ENCODE results near the gene IQSEC1. TPM values are rescaled to one million over a fixed set of nuclear protein-coding genes. Genes with fewer than 3 reads are reported as not detected.

IQSEC1 gene
- total and polyA plus RNA-seq, 2 of the 8 experiments (the other 6 are each of a cell fraction or from before 2014, with no cell fraction given), result 6.8 to 28.8 TPM

DNA sequence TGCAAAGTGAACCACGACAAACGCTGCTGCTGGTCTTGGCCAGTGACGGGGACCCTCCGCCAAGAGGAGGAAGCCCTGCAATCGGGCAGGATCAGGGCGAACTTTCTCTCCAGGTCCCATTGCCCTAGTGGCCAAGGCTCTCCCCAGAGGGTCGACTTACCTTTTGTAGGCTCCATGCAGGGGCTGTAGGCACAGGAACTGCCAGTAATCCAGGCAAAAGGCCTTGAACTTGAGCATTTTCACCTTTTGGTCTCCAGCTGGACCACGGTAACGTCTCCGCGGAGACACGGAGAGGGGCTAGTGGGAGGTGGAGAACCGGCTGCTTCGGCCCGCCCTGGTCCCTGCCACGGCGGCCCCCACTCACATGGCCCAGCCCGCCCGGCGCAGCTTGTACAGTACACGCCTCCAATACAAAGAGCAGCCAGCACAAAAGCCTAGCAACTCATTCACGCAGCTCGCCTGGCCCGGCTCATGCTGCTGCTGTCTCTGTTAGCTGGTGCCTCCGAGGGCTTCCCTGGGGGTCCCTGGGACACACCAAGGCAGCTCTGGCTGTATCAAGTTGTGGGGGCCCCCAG lies 31.0 kb downstream of the IQSEC1 start:
- H2AFZ ChIP-seq (ENCODE audit: low read length), result no peak overlapping the region
- no peaks in the 10 kb centered on the region for H3K79me1 ChIP-seq (ENCODE audit: low read depth, low read length)
- no peak for DNase-seq (ENCODE audit: low read depth in 1 of 2, low spot score in 2 of 2)
- FAIRE-seq, result no peak
- H3K23me2 ChIP-seq (ENCODE audit: low read depth, low read length), result no peaks in the 10 kb centered on the region
- H4K5ac ChIP-seq (ENCODE audit: insufficient read length, low read depth, low read length), result no peak overlapping the region
- no peak overlapping the region for H2BK20ac ChIP-seq (ENCODE audit: low read length)
- H3K4me2 ChIP-seq (ENCODE audit: insufficient read depth in 1 of 2, low read depth in 2 of 2, low read length in 2 of 2), result no peak overlapping the region
- H2BK12ac ChIP-seq (ENCODE audit: low read depth, low read length), result 0 out of 2 replicates have a peak overlapping the region, but pooled peaks have one; percentile 9
- H3K23ac ChIP-seq (ENCODE audit: insufficient read length), result no peak overlapping the region
- no peak overlapping the region for H3K14ac ChIP-seq (ENCODE audit: insufficient read length)
- ChIA-PET CTCF (ENCODE audit: partially characterized antibody) (interaction anchor here (1.3 to 7.3 kb wide), 2 partner anchors 14 to 56 kb away, joined by 3 to 42 read pairs; no protein-coding TSS in a partner anchor), POLR2A (ENCODE audit: partially characterized antibody) (no interaction called here)
- no peak overlapping the region for H2AK5ac ChIP-seq (ENCODE audit: low read depth, low read length)
- no peak for TF ChIP-seq SAP30 (IDR thresholded peaks at IDR 0.05; ENCODE audit: insufficient read depth, insufficient replicate concordance, low read length)
- TF ChIP-seq, protein P1, sequence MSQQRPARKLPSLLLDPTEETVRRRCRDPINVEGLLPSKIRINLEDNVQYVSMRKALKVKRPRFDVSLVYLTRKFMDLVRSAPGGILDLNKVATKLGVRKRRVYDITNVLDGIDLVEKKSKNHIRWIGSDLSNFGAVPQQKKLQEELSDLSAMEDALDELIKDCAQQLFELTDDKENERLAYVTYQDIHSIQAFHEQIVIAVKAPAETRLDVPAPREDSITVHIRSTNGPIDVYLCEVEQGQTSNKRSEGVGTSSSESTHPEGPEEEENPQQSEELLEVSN (IDR thresholded peaks at IDR 0.05), result no peak
- TF ChIP-seq CTBP2 (IDR thresholded peaks at IDR 0.05; ENCODE audit: borderline replicate concordance, insufficient read depth, insufficient read length, low read length), result no peak
- TF ChIP-seq, protein P2, sequence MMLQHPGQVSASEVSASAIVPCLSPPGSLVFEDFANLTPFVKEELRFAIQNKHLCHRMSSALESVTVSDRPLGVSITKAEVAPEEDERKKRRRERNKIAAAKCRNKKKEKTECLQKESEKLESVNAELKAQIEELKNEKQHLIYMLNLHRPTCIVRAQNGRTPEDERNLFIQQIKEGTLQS (IDR thresholded peaks at IDR 0.05; ENCODE audit: insufficient read depth, low read depth, low read length), result no peak
- TF ChIP-seq YY1 (IDR thresholded peaks at IDR 0.05; ENCODE audit: low read depth, low read length), result no peak
- no peak for TF ChIP-seq EZH2 (IDR thresholded peaks at IDR 0.05; ENCODE audit: low read depth, low read length, severe bottlenecking)
- no peak for TF ChIP-seq CHD2 (IDR thresholded peaks at IDR 0.05; ENCODE audit: low read length)
- no peak for TF ChIP-seq RBBP5 (IDR thresholded peaks at IDR 0.05; ENCODE audit: borderline replicate concordance, low read depth, low read length)
- no peak for TF ChIP-seq RFX5 (IDR thresholded peaks at IDR 0.05; ENCODE audit: borderline replicate concordance, low read depth, low read length)
- no peak for TF ChIP-seq TAF7 (optimal IDR thresholded peaks at IDR 0.05; ENCODE audit: borderline replicate concordance, low read depth, low read length)
- TF ChIP-seq POU5F1 (IDR thresholded peaks at IDR 0.05; ENCODE audit: low read depth, low read length), result no peak
- WGBS, 2 experiments (ENCODE audit: extremely low coverage in 1 of 2, insufficient coverage in 1 of 2, insufficient read length in 1 of 2, insufficient replicate concordance in 2 of 2, low coverage in 1 of 2, low lambda C conversion rate in 2 of 2, missing lambda C conversion rate in 1 of 2), result 90% methylated on average over 22 of the region's 25 CpGs; no CpG with 5 or more reads in 1 of the 2 experiments
- no peak overlapping the region for H2BK120ac ChIP-seq (replicated peaks; ENCODE audit: low read depth, low read length)
- no peak overlapping the region for H4K91ac ChIP-seq (replicated peaks; ENCODE audit: insufficient read length, low read length)
- H3K4me1 ChIP-seq (replicated peaks in 1 of 4; ENCODE audit: control insufficient read depth in 3 of 4, insufficient read depth in 4 of 4, low read length in 3 of 4), result peaks cover 0 to 8% (median 3%) of the 10 kb centered on the region in 4 experiments; a peak in 2 of 7 replicates
- H3K9ac ChIP-seq (replicated peaks in 1 of 4; ENCODE audit: extremely low read depth in 1 of 4, low read depth in 3 of 4, low read length in 3 of 4), result no peak overlapping the region
- H3K79me2 ChIP-seq (ENCODE audit: control insufficient read depth in 1 of 2, insufficient read depth in 2 of 2, low read length in 2 of 2), result no peaks in the 10 kb centered on the region
- H3K56ac ChIP-seq (replicated peaks; ENCODE audit: insufficient read length, low read depth, low read length), result no peak overlapping the region
- H4K8ac ChIP-seq (ENCODE audit: extremely low read depth, insufficient read depth, low read length), result no peak overlapping the region
- 0 out of 7 replicates have a peak, but pooled peaks cover 0 to 2% (median 0%) of the 10 kb centered on the region in 4 experiments for H3K27me3 ChIP-seq (replicated peaks in 1 of 4; ENCODE audit: control insufficient read depth in 3 of 4, extremely low read depth in 1 of 4, insufficient read depth in 3 of 4, low read length in 3 of 4)
- H3K4me3 ChIP-seq (ENCODE audit: extremely low read depth in 1 of 4, insufficient read depth in 2 of 4, low read depth in 3 of 4, low read length in 4 of 4), result no peak overlapping the region
- H3K36me3 ChIP-seq (ENCODE audit: control insufficient read depth in 2 of 4, insufficient read depth in 4 of 4, low read length in 3 of 4), result no peaks in the 10 kb centered on the region
- H3K4ac ChIP-seq (replicated peaks; ENCODE audit: insufficient read length, low read depth, low read length), result no peak overlapping the region
- H3K18ac ChIP-seq (ENCODE audit: extremely low read depth, low read length), result no peak overlapping the region
- H3K27ac ChIP-seq (ENCODE audit: low read depth, low read length), result no peak overlapping the region
- no peak overlapping the region for H2BK15ac ChIP-seq (ENCODE audit: low read length)
- H2BK5ac ChIP-seq (ENCODE audit: low read depth, low read length), result no peak overlapping the region; the same call in 1 of the 2 replicates
- H3K9me3 ChIP-seq (ENCODE audit: insufficient read depth in 2 of 2, low read depth in 1 of 2, low read length in 1 of 2), result no peaks in the 10 kb centered on the region
- no peaks in the 10 kb centered on the region for H4K20me1 ChIP-seq (replicated peaks in 1 of 2; ENCODE audit: control insufficient read depth in 1 of 2, insufficient read depth in 2 of 2, low read length in 2 of 2)
